AG04449 (cell line): ENCODE measurements around the gene MX1.

Experiments used
- CTCF ChIA-PET: fragments of 350-600 bp; formaldehyde crosslinking; extraction: SDS; loops from one replicate; lab custom pipeline; 2021; ENCODE audit warnings: antibody characterized with exemption; lab: Yijun Ruan, JAX
- POLR2A ChIA-PET: fragments of 400-600, 350-600 bp; formaldehyde crosslinking; extraction: SDS; loops from one replicate; lab custom pipeline; 2020; ENCODE audit warnings: antibody characterized with exemption, inconsistent platforms; lab: Yijun Ruan, JAX
- DNase-seq: peaks from one replicate; pipeline ENCODE4 v3.0.0-alpha.2; 2010; ENCODE audit warnings: low read depth, low spot score
- H3K4me3 ChIP-seq: 2 replicates; pipeline ENCODE4 v1.5.1; 2011; ENCODE audit warnings: low read depth, mild to moderate bottlenecking, control low read depth, low read length
- CTCF ChIP-seq: IDR thresholded peaks from one replicate; pipeline ENCODE4 v1.5.1; 2011; ENCODE audit warnings: mild to moderate bottlenecking, moderate library complexity, low read length, control low read depth, inconsistent platforms; ENCODE audit not compliant: insufficient read depth; ENCODE audit errors: missing control alignments

MX1 gene

GRCh38 chr21:41480086-41480690 lies 54.1 kb downstream of the MX1 start:
- no peak overlapping the region for H3K4me3 ChIP-seq
- no peak for DNase-seq
- TF ChIP-seq CTCF = no peak
- POLR2A ChIA-PET = no interaction called here
- CTCF ChIA-PET = interaction anchor here (1.1 to 1.2 kb wide), 2 partner anchors 21 to 197 kb away, joined by 3 to 4 read pairs; no protein-coding TSS in a partner anchor

GRCh38 chr21:41481191-41481590 lies 55.2 kb downstream of the MX1 start:
- no peak for TF ChIP-seq CTCF
- POLR2A ChIA-PET = interaction anchor here (0.6 kb wide), 1 partner anchor 9 kb away, joined by 3 read pairs; no protein-coding TSS in a partner anchor
- CTCF ChIA-PET = interaction anchor here (0.9 to 1.9 kb wide), 4 partner anchors 10 to 198 kb away, joined by 3 to 9 read pairs (median 3); no protein-coding TSS in a partner anchor
- H3K4me3 ChIP-seq = no peak overlapping the region
- peak; percentile 14 for DNase-seq

- TF ChIP-seq CTCF = no peak
- POLR2A ChIA-PET = no interaction called here
- DNase-seq = peak; percentile 10
- CTCF ChIA-PET = interaction anchor here (1.0 to 2.0 kb wide), 3 partner anchors 17 to 199 kb away, joined by 4 to 9 read pairs (median 5); no protein-coding TSS in a partner anchor
- no peak overlapping the region for H3K4me3 ChIP-seq
These were observed 56.3 kb downstream of the MX1 start for GRCh38 chr21:41482301-41482700.

GRCh38 chr21:41482980-41483379 lies 56.9 kb downstream of the MX1 start:
- no peak for TF ChIP-seq CTCF
- POLR2A ChIA-PET = no interaction called here
- DNase-seq = no peak
- CTCF ChIA-PET = interaction anchor here (1.3 to 2.0 kb wide), 3 partner anchors 10 to 200 kb away, joined by 3 to 9 read pairs (median 5); no protein-coding TSS in a partner anchor
- H3K4me3 ChIP-seq = no peak overlapping the region

GRCh38 chr21:41483415-41483814 lies 57.4 kb downstream of the MX1 start:
- no peak for TF ChIP-seq CTCF
- CTCF ChIA-PET = interaction anchor here (1.3 to 2.0 kb wide), 3 partner anchors 10 to 200 kb away, joined by 3 to 9 read pairs (median 5); no protein-coding TSS in a partner anchor
- DNase-seq = no peak
- H3K4me3 ChIP-seq = no peak overlapping the region
- POLR2A ChIA-PET = no interaction called here

GRCh38 chr21:41483973-41484372 lies 57.9 kb downstream of the MX1 start:
- ChIA-PET POLR2A (no interaction called here), CTCF (interaction anchor here (1.3 kb wide), 1 partner anchor 9 kb away, joined by 3 read pairs; no protein-coding TSS in a partner anchor)
- no peak for TF ChIP-seq CTCF

More at GRCh38 chr21:41483973-41484372, 57.9 kb downstream of the MX1 start:
- H3K4me3 ChIP-seq = no peak overlapping the region
- DNase-seq = no peak
